Measurements from ENCODE around the gene PROB1. TPM values are rescaled to one million over a fixed set of nuclear protein-coding genes. Genes with fewer than 3 reads are reported as not detected.

PROB1 gene
- polyA plus RNA-seq, 1 donor: 2.1 TPM

DNA sequence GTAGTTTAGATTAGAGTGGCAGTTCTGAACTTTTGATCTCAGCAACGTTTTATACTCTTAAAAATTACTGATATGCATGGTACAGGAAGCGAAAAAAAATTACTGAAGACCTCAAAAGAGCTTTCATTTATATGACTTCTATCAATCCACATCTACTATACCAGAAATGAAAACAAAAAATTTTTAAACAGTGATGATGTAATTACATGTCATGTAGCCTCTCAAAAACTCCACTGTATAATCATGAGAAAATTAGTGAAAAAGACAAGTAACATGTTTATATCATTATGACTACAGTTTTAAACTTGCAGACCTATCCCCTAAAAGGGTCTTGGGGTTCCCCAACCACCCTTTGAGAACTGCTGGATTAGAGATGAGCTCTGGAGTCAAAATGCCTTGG, 35.1 kb upstream of the PROB1 start:
- peaks cover 10% of the 10 kb centered on the region for H3K36me3 ChIP-seq (ENCODE audit: control insufficient read depth, insufficient read depth, low read length)
- H3K27me3 ChIP-seq (ENCODE audit: control insufficient read depth, insufficient read depth, low read length): no peaks in the 10 kb centered on the region
- DNase-seq: no peak
- H3K4me3 ChIP-seq (ENCODE audit: low read length): no peak overlapping the region
- no peaks in the 10 kb centered on the region for H3K9me3 ChIP-seq (ENCODE audit: control insufficient read depth, low read depth, low read length)
- WGBS (ENCODE audit: insufficient coverage, low lambda C conversion rate): no CpG with 5 or more reads among the region's 2 CpGs
- no peaks in the 10 kb centered on the region for H3K4me1 ChIP-seq (ENCODE audit: control insufficient read depth, insufficient read depth, low read length)
- H3K27ac ChIP-seq (ENCODE audit: low read length): no peak overlapping the region

DNA sequence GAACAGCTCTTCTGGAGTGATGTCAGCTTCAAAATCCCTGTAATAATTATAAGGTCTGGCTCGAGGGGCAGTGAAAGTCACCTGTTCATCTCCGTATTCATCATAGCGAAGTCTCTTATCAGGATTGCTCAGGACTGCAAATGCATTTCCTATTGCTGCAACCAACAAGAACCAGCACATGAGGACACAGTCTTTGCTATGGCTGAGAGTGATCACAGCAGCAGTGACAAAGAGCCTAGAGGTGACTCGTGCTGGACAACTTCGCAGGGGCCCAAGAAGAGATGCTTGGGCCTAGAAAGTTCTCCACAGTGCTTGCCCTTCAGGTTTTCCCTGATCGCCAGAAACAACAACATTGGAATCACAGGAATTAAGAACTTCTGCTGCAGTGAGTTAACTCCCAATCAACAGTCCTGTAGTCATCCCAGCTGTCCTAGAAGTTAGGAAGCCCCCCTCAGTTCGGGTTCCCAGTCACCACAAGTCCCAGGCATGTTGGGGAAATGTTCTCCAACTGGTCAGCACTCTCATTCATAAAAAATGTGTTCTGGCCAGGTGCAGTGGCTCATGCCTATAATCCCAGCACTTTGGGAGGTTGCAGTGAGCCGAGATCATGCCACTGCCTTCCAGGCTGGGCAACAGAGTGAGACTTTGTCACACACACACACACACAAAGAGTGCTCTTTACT, 31.4 kb upstream of the PROB1 start:
- no CpG with 5 or more reads among the region's 8 CpGs for WGBS (ENCODE audit: insufficient coverage, low lambda C conversion rate)

DNA sequence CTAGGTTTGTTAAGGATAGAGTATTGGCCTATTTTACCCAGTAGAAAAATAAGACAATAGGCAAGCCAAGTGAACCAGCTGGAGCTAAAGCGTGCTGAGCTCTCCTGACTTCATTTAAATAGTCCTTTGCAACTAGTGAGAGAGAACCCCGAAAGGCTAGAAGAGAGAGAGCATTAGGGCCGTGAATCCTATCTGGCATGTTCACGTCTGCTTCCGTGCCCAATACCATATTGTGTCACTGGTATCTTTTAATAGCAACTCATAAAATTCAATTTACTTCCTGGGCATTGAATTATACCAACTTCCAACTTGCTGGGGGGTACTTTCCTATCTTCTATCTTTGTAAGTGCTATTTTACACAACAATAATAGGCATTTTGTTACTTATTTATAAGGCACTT, 30.6 kb upstream of the PROB1 start:
- no peak for DNase-seq
- 88% methylated on average over 2 of the region's 5 CpGs for WGBS (ENCODE audit: insufficient coverage, low lambda C conversion rate)
- no peak overlapping the region for H3K27ac ChIP-seq (ENCODE audit: low read length)
- H3K36me3 ChIP-seq (ENCODE audit: control insufficient read depth, insufficient read depth, low read length): peaks cover 13% of the 10 kb centered on the region
- no peaks in the 10 kb centered on the region for H3K4me1 ChIP-seq (ENCODE audit: control insufficient read depth, insufficient read depth, low read length)
- H3K27me3 ChIP-seq (ENCODE audit: control insufficient read depth, insufficient read depth, low read length): no peaks in the 10 kb centered on the region
- H3K9me3 ChIP-seq (ENCODE audit: control insufficient read depth, low read depth, low read length): no peaks in the 10 kb centered on the region
- no peak overlapping the region for H3K4me3 ChIP-seq (ENCODE audit: low read length)

More for the DNA sequence above, 31.4 kb upstream of the PROB1 start:
- no peak for DNase-seq
- H3K36me3 ChIP-seq (ENCODE audit: control insufficient read depth, insufficient read depth, low read length): peaks cover 15% of the 10 kb centered on the region
- no peak overlapping the region for H3K4me3 ChIP-seq (ENCODE audit: low read length)
- H3K9me3 ChIP-seq (ENCODE audit: control insufficient read depth, low read depth, low read length): no peaks in the 10 kb centered on the region
- no peak overlapping the region for H3K27ac ChIP-seq (ENCODE audit: low read length)
- H3K27me3 ChIP-seq (ENCODE audit: control insufficient read depth, insufficient read depth, low read length): no peaks in the 10 kb centered on the region
- H3K4me1 ChIP-seq (ENCODE audit: control insufficient read depth, insufficient read depth, low read length): no peaks in the 10 kb centered on the region

DNA sequence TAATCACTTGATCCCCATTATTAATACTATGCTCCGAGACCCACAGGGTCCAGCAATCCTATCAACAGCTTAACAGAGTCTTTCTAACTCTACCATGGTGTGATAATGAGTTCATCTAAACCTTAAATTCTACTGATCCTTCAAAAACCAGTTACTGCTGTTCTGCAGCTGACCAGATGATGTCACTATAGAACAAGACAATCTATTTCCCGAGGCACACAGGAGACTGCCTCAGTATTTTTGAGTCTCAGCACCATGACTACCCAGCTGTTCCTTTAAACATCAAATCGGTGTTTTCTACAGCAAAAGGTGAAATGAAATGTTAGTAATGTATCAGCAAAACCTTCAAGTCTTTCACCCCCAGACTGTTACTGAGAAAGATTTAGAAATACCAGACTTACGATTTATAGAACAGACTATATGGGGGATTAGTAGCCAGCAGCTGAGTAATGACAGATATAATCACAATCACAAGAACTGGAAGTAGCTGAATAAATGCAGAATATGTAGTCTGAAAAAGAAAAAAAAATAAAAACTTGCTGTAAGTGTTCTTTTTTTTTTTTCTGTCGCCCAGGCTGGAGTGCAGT, 27.5 kb upstream of the PROB1 start:
- Histone ChIP-seq H3K4me3 (ENCODE audit: low read length) (no peak overlapping the region), H3K4me1 (ENCODE audit: control insufficient read depth, insufficient read depth, low read length) (peaks cover 22% of the 10 kb centered on the region), H3K36me3 (ENCODE audit: control insufficient read depth, insufficient read depth, low read length) (peaks cover 21% of the 10 kb centered on the region), H3K27ac (ENCODE audit: low read length) (no peak overlapping the region), H3K27me3 (ENCODE audit: control insufficient read depth, insufficient read depth, low read length) (no peaks in the 10 kb centered on the region), H3K9me3 (ENCODE audit: control insufficient read depth, low read depth, low read length) (no peaks in the 10 kb centered on the region)
- DNase-seq: peak; percentile 48 to 68
- WGBS (ENCODE audit: insufficient coverage, low lambda C conversion rate): 60% methylated on average over 1 of the region's 5 CpGs

DNA sequence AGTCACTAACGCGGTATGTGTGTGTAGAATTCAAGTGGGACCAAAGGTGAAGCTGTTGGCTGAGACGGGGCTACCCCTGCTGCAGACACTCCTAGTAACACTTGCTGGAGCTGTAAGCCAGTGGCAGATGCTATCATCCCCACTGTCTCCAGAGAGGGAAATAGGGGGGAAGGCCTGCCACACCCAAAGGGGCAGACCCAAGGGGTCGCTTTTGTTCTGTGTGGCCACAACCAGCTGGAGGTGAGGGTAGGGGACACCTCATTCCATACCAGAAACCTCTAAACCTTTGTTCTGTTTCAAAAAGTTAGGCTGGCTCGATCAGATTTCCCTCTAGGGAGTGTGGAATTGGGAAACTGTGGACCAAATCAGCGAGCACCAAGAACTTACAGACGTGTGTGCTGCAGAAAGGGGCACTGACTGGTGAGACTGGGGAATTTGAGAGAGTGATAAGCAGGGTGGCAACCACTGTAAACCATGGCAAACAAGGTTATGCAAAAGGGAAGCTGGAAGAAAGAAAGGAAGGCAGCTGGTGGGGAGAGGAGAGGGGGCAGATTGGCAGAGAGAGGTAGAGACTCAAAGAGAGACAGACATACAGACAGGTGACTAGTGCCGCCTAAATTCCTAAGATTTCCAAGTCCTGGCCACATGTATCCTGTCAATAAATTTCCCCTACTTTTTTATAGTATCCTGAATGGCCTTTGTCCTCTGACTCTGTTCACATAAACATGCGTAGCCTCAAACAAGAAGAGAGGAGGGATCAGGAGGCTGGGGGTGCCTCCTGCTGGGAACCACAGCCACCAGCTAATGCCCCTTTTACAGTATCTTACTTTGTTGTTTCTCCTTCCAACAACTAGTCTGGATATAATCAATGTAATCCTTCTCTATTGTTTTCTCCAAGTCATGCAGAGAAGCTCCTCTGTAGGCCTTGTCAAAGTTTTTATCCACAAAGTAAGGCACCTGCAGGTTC, 24.6 kb upstream of the PROB1 start:
- Histone ChIP-seq H3K27ac (ENCODE audit: low read length) (peak overlapping the region; percentile 79), H3K27me3 (ENCODE audit: control insufficient read depth, insufficient read depth, low read length) (no peaks in the 10 kb centered on the region), H3K36me3 (ENCODE audit: control insufficient read depth, insufficient read depth, low read length) (peaks cover 13% of the 10 kb centered on the region), H3K4me1 (ENCODE audit: control insufficient read depth, insufficient read depth, low read length) (peaks cover 24% of the 10 kb centered on the region), H3K4me3 (ENCODE audit: low read length) (no peak overlapping the region), H3K9me3 (ENCODE audit: control insufficient read depth, low read depth, low read length) (no peaks in the 10 kb centered on the region)
- 33% methylated on average over 1 of the region's 9 CpGs for WGBS (ENCODE audit: insufficient coverage, low lambda C conversion rate)
- peak; percentile 63 to 87 for DNase-seq

DNA sequence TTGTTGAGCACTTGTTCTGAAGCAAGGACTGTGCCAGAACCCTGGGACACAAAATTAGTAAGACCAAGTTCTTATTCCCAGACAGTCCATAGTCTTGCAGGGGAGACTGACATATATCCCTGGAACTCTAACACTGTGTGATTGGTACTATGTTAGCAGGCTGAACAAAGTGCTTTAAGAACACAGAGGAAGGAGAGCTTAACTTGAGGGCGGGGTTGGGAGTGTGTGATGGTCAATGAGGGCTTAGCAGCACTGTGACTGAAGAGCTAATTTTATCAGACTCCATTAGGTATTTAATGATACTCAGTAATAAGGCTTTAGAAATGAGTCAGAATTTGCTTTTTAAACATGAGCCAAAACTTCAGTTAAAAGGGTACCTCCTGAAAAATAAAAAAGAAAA, 23.9 kb upstream of the PROB1 start:
- Histone ChIP-seq H3K9me3 (ENCODE audit: control insufficient read depth, low read depth, low read length) (no peaks in the 10 kb centered on the region), H3K4me3 (ENCODE audit: low read length) (no peak overlapping the region), H3K4me1 (ENCODE audit: control insufficient read depth, insufficient read depth, low read length) (peaks cover 24% of the 10 kb centered on the region), H3K27ac (ENCODE audit: low read length) (peak overlapping the region; percentile 79), H3K27me3 (ENCODE audit: control insufficient read depth, insufficient read depth, low read length) (no peaks in the 10 kb centered on the region), H3K36me3 (ENCODE audit: control insufficient read depth, insufficient read depth, low read length) (peaks cover 13% of the 10 kb centered on the region)
- WGBS (ENCODE audit: insufficient coverage, low lambda C conversion rate): no CpG with 5 or more reads among the region's 1 CpG
- DNase-seq: peak in 1 of 2 donors; percentile 30

DNA sequence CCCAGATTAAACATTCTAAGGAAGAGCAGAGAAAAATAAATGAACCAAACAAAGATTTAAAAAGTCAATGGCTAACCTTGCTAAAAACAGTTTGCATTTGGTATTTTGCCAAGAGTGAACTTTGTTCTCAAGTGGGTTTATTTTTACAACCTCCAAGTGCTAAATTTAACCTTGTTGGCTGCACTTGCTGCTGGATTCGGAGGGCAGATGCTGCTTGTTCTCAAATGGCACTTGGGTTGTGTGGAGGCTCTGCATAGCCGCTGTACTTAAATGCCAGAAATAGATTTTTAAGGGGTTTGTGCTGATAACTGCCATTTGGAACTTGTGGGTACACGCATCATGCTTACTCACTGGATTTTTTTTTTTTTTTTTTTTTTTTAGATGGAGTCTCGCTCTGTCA, 22.3 kb upstream of the PROB1 start:
- Histone ChIP-seq H3K36me3 (ENCODE audit: control insufficient read depth, insufficient read depth, low read length) (peaks cover 13% of the 10 kb centered on the region), H3K4me3 (ENCODE audit: low read length) (no peak overlapping the region), H3K9me3 (ENCODE audit: control insufficient read depth, low read depth, low read length) (no peaks in the 10 kb centered on the region), H3K4me1 (ENCODE audit: control insufficient read depth, insufficient read depth, low read length) (peaks cover 24% of the 10 kb centered on the region), H3K27me3 (ENCODE audit: control insufficient read depth, insufficient read depth, low read length) (no peaks in the 10 kb centered on the region), H3K27ac (ENCODE audit: low read length) (no peak overlapping the region)
- no CpG with 5 or more reads among the region's 4 CpGs for WGBS (ENCODE audit: insufficient coverage, low lambda C conversion rate)
- peak in 1 of 2 donors; percentile 34 for DNase-seq

DNA sequence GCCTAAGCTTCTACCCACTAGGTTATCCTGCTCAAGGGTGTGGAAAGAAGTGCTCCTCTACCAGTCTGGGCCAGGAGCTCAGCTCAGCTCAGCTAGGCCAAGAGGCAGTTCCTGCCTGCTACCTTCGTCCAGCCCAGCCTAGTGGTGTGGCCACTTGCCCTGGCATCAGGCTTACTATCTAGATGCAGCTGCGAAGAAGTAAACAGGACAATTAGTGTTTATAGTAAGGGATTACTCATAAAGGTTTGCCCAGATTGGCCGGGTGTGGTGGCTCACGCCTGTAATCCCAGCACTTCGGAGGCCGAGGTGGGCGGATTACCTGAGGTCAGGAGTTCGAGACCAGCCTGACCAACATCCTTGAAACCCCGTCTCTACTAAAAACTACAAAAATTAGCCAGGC, 21.7 kb upstream of the PROB1 start:
- WGBS (ENCODE audit: insufficient coverage, low lambda C conversion rate): no CpG with 5 or more reads among the region's 9 CpGs
- H3K36me3 ChIP-seq (ENCODE audit: control insufficient read depth, insufficient read depth, low read length): peaks cover 13% of the 10 kb centered on the region

DNA sequence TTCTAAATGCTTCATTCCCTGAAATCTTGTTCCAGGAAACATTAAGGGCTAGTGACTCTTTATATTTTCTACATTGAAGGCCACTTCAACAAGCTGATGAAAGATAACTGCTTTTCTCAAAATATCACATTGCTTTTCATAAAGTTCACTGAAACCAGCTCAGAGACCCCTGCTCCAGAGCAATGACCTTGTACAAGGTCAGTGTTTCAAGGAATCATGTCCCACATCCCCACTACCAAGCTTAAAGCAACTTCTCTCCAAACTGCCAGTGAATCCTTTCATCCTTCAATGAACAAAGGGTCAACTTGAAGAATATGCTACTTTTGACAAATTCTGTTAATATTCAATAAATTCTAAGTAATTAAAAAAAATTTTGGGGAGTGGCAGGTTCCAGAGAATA, 21.0 kb upstream of the PROB1 start:
- Histone ChIP-seq H3K27me3 (ENCODE audit: control insufficient read depth, insufficient read depth, low read length) (no peaks in the 10 kb centered on the region), H3K36me3 (ENCODE audit: control insufficient read depth, insufficient read depth, low read length) (peaks cover 13% of the 10 kb centered on the region), H3K9me3 (ENCODE audit: control insufficient read depth, low read depth, low read length) (no peaks in the 10 kb centered on the region), H3K4me1 (ENCODE audit: control insufficient read depth, insufficient read depth, low read length) (peaks cover 24% of the 10 kb centered on the region), H3K27ac (ENCODE audit: low read length) (no peak overlapping the region), H3K4me3 (ENCODE audit: low read length) (no peak overlapping the region)
- DNase-seq: no peak

More for the DNA sequence above, 21.7 kb upstream of the PROB1 start:
- no peak overlapping the region for H3K4me3 ChIP-seq (ENCODE audit: low read length)
- no peaks in the 10 kb centered on the region for H3K9me3 ChIP-seq (ENCODE audit: control insufficient read depth, low read depth, low read length)
- H3K27me3 ChIP-seq (ENCODE audit: control insufficient read depth, insufficient read depth, low read length): no peaks in the 10 kb centered on the region
- H3K4me1 ChIP-seq (ENCODE audit: control insufficient read depth, insufficient read depth, low read length): peaks cover 24% of the 10 kb centered on the region
- DNase-seq: no peak
- H3K27ac ChIP-seq (ENCODE audit: low read length): no peak overlapping the region

DNA sequence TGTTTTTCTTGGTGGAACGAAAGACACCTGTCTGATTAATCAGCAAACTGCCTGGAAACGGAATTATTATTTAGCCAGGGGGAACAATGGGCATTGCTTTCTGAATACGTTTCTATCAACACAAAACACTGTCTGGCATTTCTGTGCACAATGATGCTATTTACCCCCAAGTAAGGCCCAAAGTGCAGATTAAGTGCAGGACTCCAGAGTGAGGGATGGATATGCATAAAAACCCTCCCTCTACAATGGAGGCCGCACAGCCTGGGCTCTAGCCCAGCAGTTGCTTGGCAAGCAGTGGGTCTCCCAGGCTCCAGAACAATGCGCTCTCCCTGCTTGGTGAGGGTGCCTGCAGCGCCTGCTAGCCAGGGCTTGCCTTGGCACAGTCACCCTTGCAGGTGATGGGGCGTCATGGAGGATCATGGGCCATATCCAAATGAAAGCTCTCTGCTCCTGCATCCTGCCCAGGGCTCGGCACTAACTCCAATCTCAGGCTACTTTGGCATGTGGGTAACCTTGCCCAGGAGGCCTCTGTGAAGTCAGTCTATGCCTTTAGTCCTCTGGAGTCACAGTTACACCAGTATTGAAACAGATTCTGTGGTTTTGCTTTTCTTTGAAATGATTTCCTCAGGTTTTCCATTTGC, 20.4 kb upstream of the PROB1 start:
- WGBS (ENCODE audit: insufficient coverage, low lambda C conversion rate): 100% methylated on average over 1 of the region's 8 CpGs

More for the DNA sequence above, 20.4 kb upstream of the PROB1 start:
- Histone ChIP-seq H3K4me1 (ENCODE audit: control insufficient read depth, insufficient read depth, low read length) (peaks cover 24% of the 10 kb centered on the region), H3K27ac (ENCODE audit: low read length) (no peak overlapping the region), H3K36me3 (ENCODE audit: control insufficient read depth, insufficient read depth, low read length) (peaks cover 13% of the 10 kb centered on the region), H3K27me3 (ENCODE audit: control insufficient read depth, insufficient read depth, low read length) (no peaks in the 10 kb centered on the region), H3K4me3 (ENCODE audit: low read length) (no peak overlapping the region), H3K9me3 (ENCODE audit: control insufficient read depth, low read depth, low read length) (no peaks in the 10 kb centered on the region)
- DNase-seq: no peak

All from large intestine (tissue), 3 donors.